Esophagus squamous epithelium (tissue), 4 donors: ENCODE measurements around the gene PABPN1.

ENCODE experiments used
- POLR2A ChIP-seq, 4 donors: fragments of 450-650 bp; IDR thresholded peaks; one replicate each; pipeline ENCODE4 v1.6.1; 2017; ENCODE audit warnings: antibody characterized with exemption in 4 of 4, mild to moderate bottlenecking in 4 of 4, moderate library complexity in 3 of 4
- TF ChIP-seq, protein P1 (sequence below), 6 experiments: fragments of 450-650 bp in 4 of 6; fragments of 200-600 bp in 2 of 6; sonication (generic) in 2 of 6; IDR thresholded peaks; one replicate each; pipeline ENCODE4 v1.5.1; 2016 to 2019; ENCODE audit warnings: antibody characterized with exemption in 6 of 6, mild to moderate bottlenecking in 4 of 6, moderate library complexity in 4 of 6

- TF ChIP-seq, protein P1, sequence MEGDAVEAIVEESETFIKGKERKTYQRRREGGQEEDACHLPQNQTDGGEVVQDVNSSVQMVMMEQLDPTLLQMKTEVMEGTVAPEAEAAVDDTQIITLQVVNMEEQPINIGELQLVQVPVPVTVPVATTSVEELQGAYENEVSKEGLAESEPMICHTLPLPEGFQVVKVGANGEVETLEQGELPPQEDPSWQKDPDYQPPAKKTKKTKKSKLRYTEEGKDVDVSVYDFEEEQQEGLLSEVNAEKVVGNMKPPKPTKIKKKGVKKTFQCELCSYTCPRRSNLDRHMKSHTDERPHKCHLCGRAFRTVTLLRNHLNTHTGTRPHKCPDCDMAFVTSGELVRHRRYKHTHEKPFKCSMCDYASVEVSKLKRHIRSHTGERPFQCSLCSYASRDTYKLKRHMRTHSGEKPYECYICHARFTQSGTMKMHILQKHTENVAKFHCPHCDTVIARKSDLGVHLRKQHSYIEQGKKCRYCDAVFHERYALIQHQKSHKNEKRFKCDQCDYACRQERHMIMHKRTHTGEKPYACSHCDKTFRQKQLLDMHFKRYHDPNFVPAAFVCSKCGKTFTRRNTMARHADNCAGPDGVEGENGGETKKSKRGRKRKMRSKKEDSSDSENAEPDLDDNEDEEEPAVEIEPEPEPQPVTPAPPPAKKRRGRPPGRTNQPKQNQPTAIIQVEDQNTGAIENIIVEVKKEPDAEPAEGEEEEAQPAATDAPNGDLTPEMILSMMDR (IDR thresholded peaks at IDR 0.05) = no peak
- TF ChIP-seq POLR2A (IDR thresholded peaks at IDR 0.05) = no peak
These were observed 14.4 kb downstream of the PABPN1 start for GRCh38 chr14:23335623-23336022.
